Head of caudate nucleus (tissue), 42 donors: ENCODE measurements around the gene PRR5L.
A peak's percentile ranks its signal among the peaks of the same experiment; 100 is the strongest.
"Not testable (repeated sequence)": the region's sequence is repeated elsewhere in the genome, so short reads cannot be mapped to it uniquely, and the experiment has no call there.

Source experiments
- DNase-seq, 42 donors: peaks; one replicate each; pipeline versions ENCODE4 v3.0.0 to v3.0.0-alpha.2; 2020 to 2021; ENCODE audit warnings: mixed read lengths in 7 of 42
- intact Hi-C: fragments of 100-400 bp; cut with DNase I; formaldehyde crosslinking; loops from one replicate; pipeline ENCODE4 v1.15.0; 2022

Gene PRR5L

GRCh38 chr11:36313750-36314433 lies 17.8 kb downstream of the PRR5L start:
- intact Hi-C loops, result no loop called here
- DNase-seq, result no peak

- intact Hi-C loops, result no loop called here
- DNase-seq, result no peak
These were observed 18.3 kb downstream of the PRR5L start for GRCh38 chr11:36314434-36314767.

- DNase-seq, result no peak
- intact Hi-C loops, result no loop called here
These were observed 20.0 kb downstream of the PRR5L start for GRCh38 chr11:36316049-36316448.

- intact Hi-C loops, result no loop called here
- DNase-seq, result no peak
These were observed 21.9 kb downstream of the PRR5L start for GRCh38 chr11:36317992-36318391.

- DNase-seq, intact Hi-C loops: not testable (repeated sequence)
These were observed 28.9 kb downstream of the PRR5L start for GRCh38 chr11:36324956-36325355.

- DNase-seq, intact Hi-C loops: not testable (repeated sequence)
These were observed 29.3 kb downstream of the PRR5L start for GRCh38 chr11:36325403-36325802.

- intact Hi-C loops, result no loop called here
- no peak for DNase-seq
These were observed 30.7 kb downstream of the PRR5L start for GRCh38 chr11:36326524-36327419.

- intact Hi-C loops, result no loop called here
- DNase-seq, result no peak
These were observed 33.0 kb downstream of the PRR5L start for GRCh38 chr11:36328966-36329673.

- no peak for DNase-seq
- intact Hi-C loops, result no loop called here
These were observed 34.3 kb downstream of the PRR5L start for GRCh38 chr11:36330411-36330810.

GRCh38 chr11:36333468-36333867 lies 37.4 kb downstream of the PRR5L start:
- no peak for DNase-seq
- intact Hi-C loops, result no loop called here

- DNase-seq, result no peak
- intact Hi-C loops, result no loop called here
These were observed 37.8 kb downstream of the PRR5L start for GRCh38 chr11:36333897-36334296.

GRCh38 chr11:36339888-36340287 lies 43.8 kb downstream of the PRR5L start:
- DNase-seq, result peak in 19 of 42 donors; percentile 6 to 71 (median 23)
- intact Hi-C loops, result no loop called here

GRCh38 chr11:36340897-36341296 lies 44.8 kb downstream of the PRR5L start:
- intact Hi-C loops, result no loop called here
- no peak for DNase-seq

GRCh38 chr11:36341915-36342314 lies 45.8 kb downstream of the PRR5L start:
- DNase-seq, result no peak
- intact Hi-C loops, result no loop called here

GRCh38 chr11:36342327-36342726 lies 46.2 kb downstream of the PRR5L start:
- intact Hi-C loops, result no loop called here
- DNase-seq, result no peak

GRCh38 chr11:36343436-36343835 lies 47.3 kb downstream of the PRR5L start:
- DNase-seq, result no peak
- intact Hi-C loops, result no loop called here

- no peak for DNase-seq
These were observed 49.0 kb downstream of the PRR5L start for GRCh38 chr11:36345084-36345511.

GRCh38 chr11:36345535-36346141 lies 49.5 kb downstream of the PRR5L start:
- intact Hi-C loops, result no loop called here
- DNase-seq, result no peak

More at GRCh38 chr11:36345084-36345511, 49.0 kb downstream of the PRR5L start:
- intact Hi-C loops, result no loop called here

GRCh38 chr11:36346562-36347383 lies 50.7 kb downstream of the PRR5L start:
- no peak for DNase-seq
- intact Hi-C loops, result no loop called here
